Measurements from ENCODE around the gene LRMDA.

- TF ChIP-seq, protein P1, sequence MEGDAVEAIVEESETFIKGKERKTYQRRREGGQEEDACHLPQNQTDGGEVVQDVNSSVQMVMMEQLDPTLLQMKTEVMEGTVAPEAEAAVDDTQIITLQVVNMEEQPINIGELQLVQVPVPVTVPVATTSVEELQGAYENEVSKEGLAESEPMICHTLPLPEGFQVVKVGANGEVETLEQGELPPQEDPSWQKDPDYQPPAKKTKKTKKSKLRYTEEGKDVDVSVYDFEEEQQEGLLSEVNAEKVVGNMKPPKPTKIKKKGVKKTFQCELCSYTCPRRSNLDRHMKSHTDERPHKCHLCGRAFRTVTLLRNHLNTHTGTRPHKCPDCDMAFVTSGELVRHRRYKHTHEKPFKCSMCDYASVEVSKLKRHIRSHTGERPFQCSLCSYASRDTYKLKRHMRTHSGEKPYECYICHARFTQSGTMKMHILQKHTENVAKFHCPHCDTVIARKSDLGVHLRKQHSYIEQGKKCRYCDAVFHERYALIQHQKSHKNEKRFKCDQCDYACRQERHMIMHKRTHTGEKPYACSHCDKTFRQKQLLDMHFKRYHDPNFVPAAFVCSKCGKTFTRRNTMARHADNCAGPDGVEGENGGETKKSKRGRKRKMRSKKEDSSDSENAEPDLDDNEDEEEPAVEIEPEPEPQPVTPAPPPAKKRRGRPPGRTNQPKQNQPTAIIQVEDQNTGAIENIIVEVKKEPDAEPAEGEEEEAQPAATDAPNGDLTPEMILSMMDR (IDR thresholded peaks at IDR 0.05; ENCODE audit: insufficient read depth, low read length, poor library complexity, severe bottlenecking) = no peak
- TF ChIP-seq EZH2phosphoT487 (conservative IDR thresholded peaks at IDR 0.05; ENCODE audit: low read length) = no peak
Measured at GRCh38 chr10:75408509-75408875, 22.9 kb upstream of the LRMDA start.

All from SU-DHL-6 (cell line).